K562 treated with DMSO at 1 percent for 4 hours (cell line): ENCODE measurements around the gene TEX55. TPM values are rescaled to one million over a fixed set of nuclear protein-coding genes. Genes with fewer than 3 reads are reported as not detected.

ENCODE experiments used
- total RNA-seq: library from RNA; unstranded; fragments of 300-600 nt; gene quantifications from 2 replicates; pipeline ENCODE4 v1.2.3, GENCODE V29; 2022; ENCODE audit not compliant: insufficient read depth

The TEX55 gene
- not detected in 2 replicates for total RNA-seq

GRCh38 chr3:119145500-119146167 is at the start of gene TEX55:
TEX55 (plus strand) TSS chr3:119146165; CDS start chr3:119146190, 25 bp downstream.

GRCh38 chr3:119173325-119173724 is 27.4 kb downstream of the TEX55 start, which contains the start of gene UPK1B:
UPK1B (plus strand) TSS chr3:119173598; CDS start chr3:119186742, 13,144 bp downstream.

Other genes starting within 250 kb of the TEX55 start
- gene IGSF11, start 111.3 kb upstream of the TEX55 start, total RNA-seq: 1.1 and 2.4 TPM in 2 replicates
- not detected in 2 replicates for gene UPK1B, start 27.4 kb downstream of the TEX55 start, total RNA-seq
- gene B4GALT4, start 94.7 kb downstream of the TEX55 start, total RNA-seq: 10.3 and 11.4 TPM in 2 replicates
- 0.10 TPM in 1 of 2 replicates, not detected in the other for gene ARHGAP31, start 148.2 kb downstream of the TEX55 start, total RNA-seq